ENCODE data around the gene C16orf46.

C16orf46 gene

GRCh38 chr16:81061871-81062608 is 15.0 kb downstream of the C16orf46 start:
- Histone ChIP-seq H3K27ac (ENCODE audit: low read depth, low read length) (no peak overlapping the region), H3K4me1 (ENCODE audit: control insufficient read depth, low read length) (no peaks in the 10 kb centered on the region), H3K9me3 (ENCODE audit: control insufficient read depth, insufficient read depth, low read length) (no peaks in the 10 kb centered on the region), H3K4me3 (ENCODE audit: low read length) (no peak overlapping the region), H3K9me2 (replicated peaks; ENCODE audit: control insufficient read depth, low read length) (no peaks in the 10 kb centered on the region), H3K4me2 (ENCODE audit: low read length) (no peak overlapping the region), H3K79me2 (ENCODE audit: control insufficient read depth, low read length) (no peaks in the 10 kb centered on the region), H3F3A (ENCODE audit: control insufficient read depth, insufficient read depth) (no peaks in the 10 kb centered on the region), H3K27me3 (ENCODE audit: control insufficient read depth, low read length) (no peaks in the 10 kb centered on the region), H3K36me3 (ENCODE audit: control insufficient read depth, low read length) (no peaks in the 10 kb centered on the region), H4K20me1 (ENCODE audit: control insufficient read depth, insufficient read depth, low read depth, low read length) (no peaks in the 10 kb centered on the region)
- TF ChIP-seq EZH2phosphoT487 (IDR thresholded peaks at IDR 0.05; ENCODE audit: borderline replicate concordance, low read length) (no peak), CTCF (IDR thresholded peaks at IDR 0.05; ENCODE audit: low read depth, low read length, poor library complexity, severe bottlenecking) (no peak)

- Histone ChIP-seq H3K4me2 (ENCODE audit: low read length) (no peak overlapping the region), H3F3A (ENCODE audit: control insufficient read depth, insufficient read depth) (no peaks in the 10 kb centered on the region), H3K4me3 (ENCODE audit: low read length) (no peak overlapping the region), H3K27ac (ENCODE audit: low read depth, low read length) (no peak overlapping the region), H3K9me3 (ENCODE audit: control insufficient read depth, insufficient read depth, low read length) (no peaks in the 10 kb centered on the region), H3K4me1 (ENCODE audit: control insufficient read depth, low read length) (no peaks in the 10 kb centered on the region), H3K79me2 (ENCODE audit: control insufficient read depth, low read length) (no peaks in the 10 kb centered on the region), H3K27me3 (ENCODE audit: control insufficient read depth, low read length) (no peaks in the 10 kb centered on the region), H3K36me3 (ENCODE audit: control insufficient read depth, low read length) (no peaks in the 10 kb centered on the region), H3K9me2 (replicated peaks; ENCODE audit: control insufficient read depth, low read length) (no peaks in the 10 kb centered on the region), H4K20me1 (ENCODE audit: control insufficient read depth, insufficient read depth, low read depth, low read length) (no peaks in the 10 kb centered on the region)
- no peak for TF ChIP-seq CTCF (IDR thresholded peaks at IDR 0.05; ENCODE audit: low read depth, low read length, poor library complexity, severe bottlenecking)
- no peak for TF ChIP-seq EZH2phosphoT487 (IDR thresholded peaks at IDR 0.05; ENCODE audit: borderline replicate concordance, low read length)
Measured at GRCh38 chr16:81061307-81061640, 15.8 kb downstream of the C16orf46 start.

- Histone ChIP-seq H3K4me1 (ENCODE audit: control insufficient read depth, low read length) (no peaks in the 10 kb centered on the region), H3K4me2 (ENCODE audit: low read length) (no peak overlapping the region), H3K9me3 (ENCODE audit: control insufficient read depth, insufficient read depth, low read length) (no peaks in the 10 kb centered on the region), H3K27ac (ENCODE audit: low read depth, low read length) (no peak overlapping the region), H4K20me1 (ENCODE audit: control insufficient read depth, insufficient read depth, low read depth, low read length) (no peaks in the 10 kb centered on the region), H3K36me3 (ENCODE audit: control insufficient read depth, low read length) (no peaks in the 10 kb centered on the region), H3K4me3 (ENCODE audit: low read length) (no peak overlapping the region), H3K79me2 (ENCODE audit: control insufficient read depth, low read length) (no peaks in the 10 kb centered on the region), H3K27me3 (ENCODE audit: control insufficient read depth, low read length) (no peaks in the 10 kb centered on the region), H3K9me2 (replicated peaks; ENCODE audit: control insufficient read depth, low read length) (no peaks in the 10 kb centered on the region), H3F3A (ENCODE audit: control insufficient read depth, insufficient read depth) (no peaks in the 10 kb centered on the region)
- TF ChIP-seq CTCF (IDR thresholded peaks at IDR 0.05; ENCODE audit: low read depth, low read length, poor library complexity, severe bottlenecking) (no peak), EZH2phosphoT487 (IDR thresholded peaks at IDR 0.05; ENCODE audit: borderline replicate concordance, low read length) (no peak)
Measured at GRCh38 chr16:81060576-81061306, 16.3 kb downstream of the C16orf46 start.

All from DOHH2 (cell line).